NCI-H526 (cell line): ENCODE measurements around the gene IL27RA.

ENCODE experiments used
- DNase-seq, 2 experiments: peaks; one replicate each; lab custom pipeline; 2025; lab: John Stamatoyannopoulos, UW

Gene IL27RA

GRCh38 chr19:14089412-14089661 is 57.8 kb downstream of the IL27RA start:
- DNase-seq = peak in 1 of 2 experiments; percentile 21

- peak in 1 of 2 experiments; percentile 61 for DNase-seq
Observed at GRCh38 chr19:14089662-14090508, 58.3 kb downstream of the IL27RA start.

GRCh38 chr19:14090509-14091080 is 59.0 kb downstream of the IL27RA start, which contains the start of gene SAMD1:
SAMD1 (minus strand) TSS chr19:14090751.
- DNase-seq = peak in 1 of 2 experiments; percentile 87

- peak; percentile 17 to 52 for DNase-seq
Observed at GRCh38 chr19:14091081-14091812, 59.7 kb downstream of the IL27RA start.

- no peak for DNase-seq
Observed at GRCh38 chr19:14091813-14092462, 60.4 kb downstream of the IL27RA start.

GRCh38 chr19:14093117-14093823 is 61.7 kb downstream of the IL27RA start:
- no peak for DNase-seq

DNA sequence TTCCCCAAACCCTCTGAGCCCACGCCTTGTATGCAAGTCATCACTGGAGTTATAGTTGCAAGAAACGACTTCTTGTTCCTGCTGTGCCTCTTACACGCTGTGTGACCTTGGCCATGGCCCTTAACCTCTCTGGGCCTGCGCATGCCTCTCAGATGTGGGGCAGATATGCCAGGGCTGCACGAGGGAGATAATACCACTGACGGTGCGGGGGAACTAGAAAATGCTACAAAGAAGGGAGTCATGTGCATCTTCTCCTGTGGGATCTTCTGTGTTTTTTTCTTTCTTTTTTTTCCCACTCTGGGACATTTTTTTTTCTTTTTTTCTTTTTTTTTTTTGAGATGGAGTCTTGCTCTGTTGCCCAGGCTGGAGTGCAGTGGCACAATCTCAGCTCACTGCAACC is 63.3 kb downstream of the IL27RA start:
- no peak for DNase-seq

DNA sequence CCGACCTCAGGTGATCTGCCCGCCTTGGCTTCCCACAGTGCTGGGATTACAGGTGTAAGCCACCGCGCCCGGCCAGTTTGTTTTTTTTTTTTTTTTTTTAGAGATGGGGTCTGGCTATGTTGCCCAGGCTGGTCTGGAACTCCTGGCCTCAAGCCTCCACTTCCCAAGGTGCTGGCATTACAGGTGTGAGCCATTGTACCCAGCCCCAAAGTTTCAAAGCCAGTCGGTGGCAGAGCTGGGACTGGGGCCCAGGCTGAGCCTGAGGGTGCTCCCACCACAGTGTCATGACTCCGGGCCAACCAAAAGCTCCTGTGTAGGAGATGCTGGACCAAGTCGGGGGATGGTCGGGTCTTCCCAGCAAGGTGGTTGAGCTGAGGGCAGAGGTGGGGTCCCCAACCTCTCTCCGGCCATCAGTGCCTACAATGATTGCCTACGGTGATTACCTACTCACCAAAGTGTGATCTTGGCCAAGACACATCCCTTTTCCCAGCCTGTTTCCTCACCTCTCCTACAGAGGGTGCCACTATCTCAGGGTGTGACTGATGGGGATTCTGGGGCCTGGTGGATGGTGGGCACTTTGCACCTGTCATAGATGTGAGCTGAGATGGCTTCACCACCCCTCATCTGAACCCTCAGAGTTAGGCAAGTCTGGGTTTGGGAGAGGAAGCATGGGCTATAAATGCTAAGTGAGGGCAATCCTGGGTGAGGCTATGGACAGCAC is 64.9 kb downstream of the IL27RA start:
- no peak for DNase-seq

GRCh38 chr19:14097532-14098151 is 66.1 kb downstream of the IL27RA start:
- no peak for DNase-seq

- DNase-seq = no peak
Observed at GRCh38 chr19:14101003-14101545, 69.5 kb downstream of the IL27RA start.

GRCh38 chr19:14102102-14102696 is 70.6 kb downstream of the IL27RA start:
- DNase-seq = no peak

- no peak for DNase-seq
Observed at GRCh38 chr19:14102756-14103155, 71.2 kb downstream of the IL27RA start.
